ENCODE measurements around the gene MYRF.

- TF ChIP-seq CTCF (IDR thresholded peaks at IDR 0.05; ENCODE audit: extremely low read depth in 1 of 2, insufficient read depth in 1 of 2, low read depth in 1 of 2, low read length in 2 of 2) (no peak), GATA2 (IDR thresholded peaks at IDR 0.05; ENCODE audit: insufficient read depth, insufficient read length, low read depth, low read length) (no peak)
Measured at GRCh38 chr11:61727401-61727811, 25.0 kb upstream of the MYRF start.
